OCI-LY7 (cell line): ENCODE data around the gene PARL. TPM values are rescaled to one million over a fixed set of nuclear protein-coding genes. Genes with fewer than 3 reads are reported as not detected.
A peak's percentile ranks its signal among the peaks of the same experiment; 100 is the strongest.

ENCODE experiments used
- BruUV-seq: library from RNA; stranded (reverse); fragments of 400-500 nt; replicated peaks from 2 replicates; lab custom pipeline; 2021; lab: Mats Ljungman, UMichigan
- CTCF ChIA-PET: fragments of 300-600 bp; sonication (Branson Sonifier 250); formaldehyde crosslinking; loops from one replicate; lab custom pipeline; 2022; ENCODE audit warnings: antibody characterized with exemption; ENCODE audit not compliant: unreplicated experiment; lab: Charles Lee
- POLR2A ChIA-PET: fragments of 300-600 bp; sonication (Branson Sonifier 250); formaldehyde crosslinking; loops from one replicate; lab custom pipeline; 2022; ENCODE audit warnings: antibody characterized with exemption; lab: Charles Lee
- DNase-seq: peaks from one replicate; pipeline ENCODE4 v3.0.0-alpha.2; 2015; ENCODE audit warnings: low spot score
- H2AFZ ChIP-seq: fragments of 200-600 bp; sonication (generic), shearing (Covaris generic); 2 replicates; pipeline ENCODE4 v1.6.1; 2014; ENCODE audit warnings: mild to moderate bottlenecking, antibody characterized with exemption, low read length, moderate library complexity
- H3K27ac ChIP-seq: fragments of 200-600 bp; sonication (generic); 2 replicates; pipeline ENCODE4 v1.5.1; 2014; ENCODE audit warnings: mixed run types, low read depth, mild to moderate bottlenecking, moderate library complexity, low read length, inconsistent platforms; ENCODE audit not compliant: poor library complexity, severe bottlenecking
- H3K36me3 ChIP-seq: fragments of 200-600 bp; sonication (generic); 2 replicates; pipeline ENCODE4 v1.6.1; 2014; ENCODE audit warnings: mild to moderate bottlenecking, antibody characterized with exemption, low read length, moderate library complexity, mixed read lengths; ENCODE audit not compliant: insufficient read depth
- H3K4me1 ChIP-seq: fragments of 200-600 bp; sonication (generic); 2 replicates; pipeline ENCODE4 v1.5.1; 2014; ENCODE audit warnings: mild to moderate bottlenecking, low read length; ENCODE audit not compliant: insufficient read depth, poor library complexity, severe bottlenecking
- H3K4me2 ChIP-seq: fragments of 200-600 bp; sonication (generic); 2 replicates; pipeline ENCODE4 v1.6.1; 2014; ENCODE audit warnings: mild to moderate bottlenecking, low read length
- H3K4me3 ChIP-seq: fragments of 200-600 bp; sonication (generic); 2 replicates; pipeline ENCODE4 v1.5.1; 2014; ENCODE audit warnings: mild to moderate bottlenecking, low read depth, low read length; ENCODE audit not compliant: poor library complexity, severe bottlenecking
- H3K79me2 ChIP-seq: fragments of 200-600 bp; sonication (generic); 2 replicates; pipeline ENCODE4 v1.6.1; 2016; ENCODE audit warnings: low read depth, mild to moderate bottlenecking, low read length, moderate library complexity, mixed read lengths; ENCODE audit not compliant: insufficient read depth
- H3K9me2 ChIP-seq: fragments of 200-600 bp; sonication (generic); 2 replicates; pipeline ENCODE4 v1.6.1; 2016; ENCODE audit warnings: mild to moderate bottlenecking, low read length, mixed read lengths; ENCODE audit not compliant: insufficient read depth
- H3K9me3 ChIP-seq: fragments of 200-600 bp; sonication (generic); 2 replicates; pipeline ENCODE4 v1.6.1; 2014; ENCODE audit warnings: mild to moderate bottlenecking, mixed run types, low read length, mixed read lengths
- H4K20me1 ChIP-seq: fragments of 200-600 bp; sonication (generic); 2 replicates; pipeline ENCODE4 v1.6.1; 2014; ENCODE audit warnings: mild to moderate bottlenecking, antibody characterized with exemption, low read length, moderate library complexity, mixed read lengths; ENCODE audit not compliant: insufficient read depth
- CTCF ChIP-seq: fragments of 200-600 bp; sonication (generic); conservative IDR thresholded peaks from 2 replicates; pipeline ENCODE4 v1.5.1; 2014; ENCODE audit warnings: mild to moderate bottlenecking, antibody characterized with exemption, low read length, moderate library complexity, mixed read lengths
- EZH2phosphoT487 ChIP-seq: fragments of 200-600 bp; sonication (generic); IDR thresholded peaks from 2 replicates; pipeline ENCODE4 v1.6.1; 2018; ENCODE audit warnings: low read depth, borderline replicate concordance, mild to moderate bottlenecking, mixed run types, antibody characterized with exemption, low read length, moderate library complexity, mixed read lengths
- intact Hi-C: fragments of 100-400 bp; cut with micrococcal nuclease; formaldehyde crosslinking; loops from one replicate; pipeline ENCODE4 v1.10.0; 2022; ENCODE audit not compliant: unreplicated experiment
- total RNA-seq, 2 experiments: library from RNA; depleted of rRNA in 1 of 2; stranded (reverse); fragments of >200 nt in 1 of 2; shearing (Covaris generic) in 1 of 2; gene quantifications; 2 replicates each; pipeline ENCODE4 v1.2.3, GENCODE V29; 2014 to 2022

The PARL gene
- total RNA-seq, 2 experiments from 2014 or later = 43.5 to 69.3 TPM

GRCh38 chr3:183895774-183896173 is 11.1 kb upstream of the PARL start:
- no peaks in the 10 kb centered on the region for H3K79me2 ChIP-seq
- ChIA-PET POLR2A (interaction anchor here (0.6 to 4.1 kb wide), 6 partner anchors 57 to 360 kb away, joined by 4 to 28 read pairs (median 5); partner anchors contain the start of gene ABCC5), CTCF (interaction anchor here (0.5 to 1.3 kb wide), 6 partner anchors 10 to 838 kb away, joined by 3 to 4 read pairs (median 4); partner anchors contain the start of genes ABCC5 and EEF1AKMT4)
- no peak overlapping the region for H3K27ac ChIP-seq
- no peak overlapping the region for H2AFZ ChIP-seq
- TF ChIP-seq CTCF (no peak), EZH2phosphoT487 (no peak)
- intact Hi-C loops = loop anchor here (1.0 to 5.0 kb wide), 4 partner anchors 122 to 394 kb away; partner anchors contain the start of genes ABCC5 and EIF2B5
- peak overlapping the region; percentile 18 for H3K4me2 ChIP-seq
- no peaks in the 10 kb centered on the region for H3K9me3 ChIP-seq
- no peaks in the 10 kb centered on the region for H3K36me3 ChIP-seq
- H3K9me2 ChIP-seq = no peaks in the 10 kb centered on the region
- no peak for DNase-seq
- H3K4me1 ChIP-seq = peaks cover 5% of the 10 kb centered on the region
- H3K4me3 ChIP-seq = no peak overlapping the region
- no peaks in the 10 kb centered on the region for H4K20me1 ChIP-seq
- BruUV-seq = no TSS peak

GRCh38 chr3:183895296-183895695 is 10.6 kb upstream of the PARL start:
- ChIA-PET CTCF (interaction anchor here (0.5 to 1.3 kb wide), 4 partner anchors 10 to 839 kb away, joined by 3 to 4 read pairs (median 4); partner anchors contain the start of gene ABCC5), POLR2A (interaction anchor here (0.6 to 4.1 kb wide), 5 partner anchors 57 to 360 kb away, joined by 4 to 28 read pairs (median 5); no protein-coding TSS in a partner anchor)
- Histone ChIP-seq H2AFZ (no peak overlapping the region), H3K9me2 (no peaks in the 10 kb centered on the region), H3K9me3 (no peaks in the 10 kb centered on the region), H3K79me2 (no peaks in the 10 kb centered on the region), H3K36me3 (no peaks in the 10 kb centered on the region), H3K4me1 (peaks cover 5% of the 10 kb centered on the region), H3K4me2 (peak overlapping the region; percentile 18), H3K4me3 (no peak overlapping the region), H4K20me1 (no peaks in the 10 kb centered on the region), H3K27ac (no peak overlapping the region)
- BruUV-seq = no TSS peak
- TF ChIP-seq EZH2phosphoT487 (no peak), CTCF (peak; percentile 92)
- intact Hi-C loops = loop anchor here (1.0 to 5.0 kb wide), 4 partner anchors 122 to 394 kb away; partner anchors contain the start of genes ABCC5 and EIF2B5
- DNase-seq = peak; percentile 72

GRCh38 chr3:183892610-183893214 is 8.0 kb upstream of the PARL start:
- no peak for DNase-seq
- no TSS peak for BruUV-seq
- intact Hi-C loops = no loop called here
- Histone ChIP-seq H3K9me3 (no peaks in the 10 kb centered on the region), H3K4me3 (no peak overlapping the region), H2AFZ (no peak overlapping the region), H4K20me1 (no peaks in the 10 kb centered on the region), H3K27ac (no peak overlapping the region), H3K79me2 (no peaks in the 10 kb centered on the region), H3K4me1 (peaks cover 5% of the 10 kb centered on the region), H3K36me3 (no peaks in the 10 kb centered on the region), H3K9me2 (no peaks in the 10 kb centered on the region), H3K4me2 (no peak overlapping the region)
- TF ChIP-seq EZH2phosphoT487 (no peak), CTCF (no peak)
- CTCF ChIA-PET = no interaction called here
- POLR2A ChIA-PET = no interaction called here
